ENCODE results near the gene ENTREP3. TPM values are rescaled to one million over a fixed set of nuclear protein-coding genes. Genes with fewer than 3 reads are reported as not detected.

ENTREP3 gene
- total RNA-seq, 1 donor from 2014 or later, result 4.4 TPM

Other genes starting within 250 kb of the ENTREP3 start
- not detected for gene DCST2, start 221.7 kb downstream of the ENTREP3 start, total RNA-seq
- 0.25 TPM for gene DCST1, start 221.7 kb downstream of the ENTREP3 start, total RNA-seq
- 11.1 TPM for gene ADAM15, start 204.2 kb downstream of the ENTREP3 start, total RNA-seq
- gene EFNA4, start 191.7 kb downstream of the ENTREP3 start, total RNA-seq, result 0.74 TPM
- gene EFNA3, start 176.6 kb downstream of the ENTREP3 start, total RNA-seq, result 10.6 TPM
- gene EFNA1, start 127.6 kb downstream of the ENTREP3 start, total RNA-seq, result 2.7 TPM
- 5.2 TPM for gene SLC50A1, start 119.6 kb downstream of the ENTREP3 start, total RNA-seq
- 14.3 TPM for gene DPM3, start 115.0 kb downstream of the ENTREP3 start, total RNA-seq
- 21.4 TPM for gene KRTCAP2, start 82.2 kb downstream of the ENTREP3 start, total RNA-seq
- 18.9 TPM for gene TRIM46, start 81.6 kb downstream of the ENTREP3 start, total RNA-seq
- 4.7 TPM for gene THBS3, start 47.6 kb downstream of the ENTREP3 start, total RNA-seq
- gene MTX1, start 46.8 kb downstream of the ENTREP3 start, total RNA-seq, result 14.0 TPM
- gene SCAMP3, start 6.9 kb upstream of the ENTREP3 start, total RNA-seq, result 18.9 TPM
- 15.0 TPM for gene CLK2, start 18.0 kb upstream of the ENTREP3 start, total RNA-seq
- gene HCN3, start 22.0 kb upstream of the ENTREP3 start, total RNA-seq, result 15.0 TPM
- gene PKLR, start 46.0 kb upstream of the ENTREP3 start, total RNA-seq, result 0.49 TPM
- 121 TPM for gene FDPS, start 53.4 kb upstream of the ENTREP3 start, total RNA-seq
- gene RUSC1, start 65.4 kb upstream of the ENTREP3 start, total RNA-seq, result 47.7 TPM